ENCODE results near the gene ANKRD13D.

Gene ANKRD13D

GRCh38 chr11:67313125-67313890, 24.2 kb downstream of the ANKRD13D start:
- Histone ChIP-seq H3K14ac (ENCODE audit: low read length) (no peak overlapping the region), H4K12ac (ENCODE audit: low read depth, low read length) (no peak overlapping the region), H3K18ac (ENCODE audit: low read length) (no peak overlapping the region), H3K4me3 (ENCODE audit: low read depth, low read length) (no peak overlapping the region), H3K9me3 (ENCODE audit: insufficient read depth, low read depth, low read length) (no peaks in the 10 kb centered on the region), H3K4me1 (ENCODE audit: control insufficient read depth in 1 of 2, insufficient read depth in 2 of 2, low read length in 2 of 2) (peaks cover 10 to 19% of the 10 kb centered on the region in 2 experiments), H2BK12ac (ENCODE audit: low read length) (no peak overlapping the region), H2AFZ (ENCODE audit: insufficient read depth, low read length, poor library complexity) (no peak overlapping the region), H3K27me3 (ENCODE audit: insufficient read depth, low read length) (peaks cover 2% of the 10 kb centered on the region), H4K8ac (ENCODE audit: low read depth, low read length) (no peak overlapping the region), H2AK5ac (ENCODE audit: low read length) (peak overlapping the region; percentile 39), H3K79me2 (ENCODE audit: control insufficient read depth, insufficient read depth, low read length, poor library complexity) (peaks cover 5% of the 10 kb centered on the region), H3K9ac (ENCODE audit: low read length) (no peak overlapping the region), H3K4me2 (ENCODE audit: low read length) (no peak overlapping the region), H2BK120ac (ENCODE audit: insufficient read depth, low read length, poor library complexity) (no peak overlapping the region), H3K27ac (ENCODE audit: low read depth, low read length) (peak overlapping the region; percentile 61), H3K79me1 (ENCODE audit: low read length) (peaks cover 11% of the 10 kb centered on the region), H3K4ac (ENCODE audit: low read depth, low read length) (no peak overlapping the region), H3K23ac (ENCODE audit: low read length) (no peak overlapping the region), H4K91ac (ENCODE audit: low read depth, low read length) (peak overlapping the region; percentile 28), H2BK5ac (ENCODE audit: low read depth, low read length, poor library complexity) (no peak overlapping the region), H3K36me3 (ENCODE audit: control insufficient read depth in 1 of 2, insufficient read depth in 2 of 2, low read length in 2 of 2) (peaks cover 26 to 32% of the 10 kb centered on the region in 2 experiments)
- DNase-seq: no peak
- no CpG with 5 or more reads among the region's 11 CpGs for WGBS (ENCODE audit: extremely low coverage, insufficient coverage, insufficient read length)

GRCh38 chr11:67314218-67314617, 25.1 kb downstream of the ANKRD13D start:
- Histone ChIP-seq H2BK120ac (ENCODE audit: insufficient read depth, low read length, poor library complexity) (no peak overlapping the region), H3K23ac (ENCODE audit: low read length) (no peak overlapping the region), H3K9me3 (ENCODE audit: insufficient read depth, low read depth, low read length) (no peaks in the 10 kb centered on the region), H3K18ac (ENCODE audit: low read length) (no peak overlapping the region), H3K4me2 (ENCODE audit: low read length) (no peak overlapping the region), H3K4ac (ENCODE audit: low read depth, low read length) (no peak overlapping the region), H3K27ac (ENCODE audit: low read depth, low read length) (no peak overlapping the region), H4K12ac (ENCODE audit: low read depth, low read length) (no peak overlapping the region), H4K8ac (ENCODE audit: low read depth, low read length) (no peak overlapping the region), H3K4me1 (ENCODE audit: control insufficient read depth in 1 of 2, insufficient read depth in 2 of 2, low read length in 2 of 2) (peaks cover 11 to 19% of the 10 kb centered on the region in 2 experiments), H3K14ac (ENCODE audit: low read length) (no peak overlapping the region), H2BK12ac (ENCODE audit: low read length) (no peak overlapping the region), H3K79me1 (ENCODE audit: low read length) (peaks cover 11% of the 10 kb centered on the region), H3K79me2 (ENCODE audit: control insufficient read depth, insufficient read depth, low read length, poor library complexity) (peaks cover 5% of the 10 kb centered on the region), H4K91ac (ENCODE audit: low read depth, low read length) (no peak overlapping the region), H3K9ac (ENCODE audit: low read length) (no peak overlapping the region), H2AK5ac (ENCODE audit: low read length) (no peak overlapping the region), H2AFZ (ENCODE audit: insufficient read depth, low read length, poor library complexity) (no peak overlapping the region), H3K27me3 (ENCODE audit: insufficient read depth, low read length) (peaks cover 3% of the 10 kb centered on the region), H2BK5ac (ENCODE audit: low read depth, low read length, poor library complexity) (no peak overlapping the region), H3K4me3 (ENCODE audit: low read depth, low read length) (no peak overlapping the region), H3K36me3 (ENCODE audit: control insufficient read depth in 1 of 2, insufficient read depth in 2 of 2, low read length in 2 of 2) (peaks cover 18 to 23% of the 10 kb centered on the region in 2 experiments)
- no CpG with 5 or more reads among the region's 2 CpGs for whole genome bisulfite sequencing (ENCODE audit: extremely low coverage, insufficient coverage, insufficient read length)
- no peak for DNase-seq

GRCh38 chr11:67315325-67315909, 26.3 kb downstream of the ANKRD13D start:
- H3K4me1 ChIP-seq (ENCODE audit: control insufficient read depth in 1 of 2, insufficient read depth in 2 of 2, low read length in 2 of 2): peaks cover 11 to 19% of the 10 kb centered on the region in 2 experiments
- H2BK120ac ChIP-seq (ENCODE audit: insufficient read depth, low read length, poor library complexity): peak overlapping the region; percentile 11
- H4K12ac ChIP-seq (ENCODE audit: low read depth, low read length): no peak overlapping the region
- H3K9me3 ChIP-seq (ENCODE audit: insufficient read depth, low read depth, low read length): no peaks in the 10 kb centered on the region
- no peak overlapping the region for H3K4ac ChIP-seq (ENCODE audit: low read depth, low read length)
- no peak overlapping the region for H4K8ac ChIP-seq (ENCODE audit: low read depth, low read length)
- H2AK5ac ChIP-seq (ENCODE audit: low read length): no peak overlapping the region
- H3K18ac ChIP-seq (ENCODE audit: low read length): no peak overlapping the region
- peaks cover 5% of the 10 kb centered on the region for H3K79me2 ChIP-seq (ENCODE audit: control insufficient read depth, insufficient read depth, low read length, poor library complexity)
- no peak overlapping the region for H3K23ac ChIP-seq (ENCODE audit: low read length)
- peaks cover 8 to 13% of the 10 kb centered on the region in 2 experiments for H3K36me3 ChIP-seq (ENCODE audit: control insufficient read depth in 1 of 2, insufficient read depth in 2 of 2, low read length in 2 of 2)
- peaks cover 11% of the 10 kb centered on the region for H3K79me1 ChIP-seq (ENCODE audit: low read length)
- H3K27me3 ChIP-seq (ENCODE audit: insufficient read depth, low read length): peaks cover 3% of the 10 kb centered on the region
- H3K9ac ChIP-seq (ENCODE audit: low read length): no peak overlapping the region
- H2BK12ac ChIP-seq (ENCODE audit: low read length): no peak overlapping the region
- H2BK5ac ChIP-seq (ENCODE audit: low read depth, low read length, poor library complexity): no peak overlapping the region
- no CpG with 5 or more reads among the region's 9 CpGs for WGBS (ENCODE audit: extremely low coverage, insufficient coverage, insufficient read length)
- H3K4me3 ChIP-seq (ENCODE audit: low read depth, low read length): no peak overlapping the region
- H4K91ac ChIP-seq (ENCODE audit: low read depth, low read length): no peak overlapping the region
- no peak overlapping the region for H2AFZ ChIP-seq (ENCODE audit: insufficient read depth, low read length, poor library complexity)
- DNase-seq: peak in 1 of 2 donors; percentile 44
- H3K27ac ChIP-seq (ENCODE audit: low read depth, low read length): no peak overlapping the region
- H3K14ac ChIP-seq (ENCODE audit: low read length): no peak overlapping the region
- H3K4me2 ChIP-seq (ENCODE audit: low read length): no peak overlapping the region

DNA sequence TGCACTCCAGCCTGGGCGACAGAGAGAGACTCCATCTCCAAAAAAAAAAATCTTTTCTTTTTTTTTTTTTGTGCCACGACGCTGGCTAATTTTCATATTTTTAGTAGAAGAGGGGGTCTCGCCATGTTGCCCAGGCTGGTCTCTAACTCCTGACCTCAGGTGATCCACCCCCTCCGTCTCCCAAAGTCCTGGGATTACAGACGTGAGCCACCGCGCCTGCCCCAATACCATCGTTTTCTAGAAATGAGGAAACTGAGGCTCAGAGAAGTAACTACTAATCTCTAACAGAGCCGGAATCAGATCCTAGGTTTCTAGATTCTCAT, 27.7 kb downstream of the ANKRD13D start:
- H3K27ac ChIP-seq (ENCODE audit: low read depth, low read length): peak overlapping the region; percentile 95
- peaks cover 0 to 1% of the 10 kb centered on the region in 2 experiments for H3K36me3 ChIP-seq (ENCODE audit: control insufficient read depth in 1 of 2, insufficient read depth in 2 of 2, low read length in 2 of 2)
- peak overlapping the region; percentile 77 for H3K4me2 ChIP-seq (ENCODE audit: low read length)
- H4K8ac ChIP-seq (ENCODE audit: low read depth, low read length): peak overlapping the region; percentile 94
- H3K79me2 ChIP-seq (ENCODE audit: control insufficient read depth, insufficient read depth, low read length, poor library complexity): peaks cover 5% of the 10 kb centered on the region
- H2BK120ac ChIP-seq (ENCODE audit: insufficient read depth, low read length, poor library complexity): peak overlapping the region; percentile 74
- H3K4me3 ChIP-seq (ENCODE audit: low read depth, low read length): peak overlapping the region; percentile 77
- peaks cover 11 to 16% of the 10 kb centered on the region in 2 experiments for H3K4me1 ChIP-seq (ENCODE audit: control insufficient read depth in 1 of 2, insufficient read depth in 2 of 2, low read length in 2 of 2)
- H2AK5ac ChIP-seq (ENCODE audit: low read length): no peak overlapping the region
- DNase-seq: no peak
- H2AFZ ChIP-seq (ENCODE audit: insufficient read depth, low read length, poor library complexity): peak overlapping the region; percentile 68
- H2BK12ac ChIP-seq (ENCODE audit: low read length): no peak overlapping the region
- H3K79me1 ChIP-seq (ENCODE audit: low read length): peaks cover 11% of the 10 kb centered on the region
- H3K9ac ChIP-seq (ENCODE audit: low read length): peak overlapping the region; percentile 59
- peaks cover 3% of the 10 kb centered on the region for H3K27me3 ChIP-seq (ENCODE audit: insufficient read depth, low read length)
- no peaks in the 10 kb centered on the region for H3K9me3 ChIP-seq (ENCODE audit: insufficient read depth, low read depth, low read length)
- peak overlapping the region; percentile 93 for H4K91ac ChIP-seq (ENCODE audit: low read depth, low read length)
- peak overlapping the region; percentile 90 for H3K18ac ChIP-seq (ENCODE audit: low read length)
- H2BK5ac ChIP-seq (ENCODE audit: low read depth, low read length, poor library complexity): peak overlapping the region; percentile 83
- peak overlapping the region; percentile 96 for H3K14ac ChIP-seq (ENCODE audit: low read length)
- peak overlapping the region; percentile 95 for H4K12ac ChIP-seq (ENCODE audit: low read depth, low read length)
- peak overlapping the region; percentile 31 for H3K4ac ChIP-seq (ENCODE audit: low read depth, low read length)
- no CpG with 5 or more reads among the region's 10 CpGs for WGBS (ENCODE audit: extremely low coverage, insufficient coverage, insufficient read length)
- H3K23ac ChIP-seq (ENCODE audit: low read length): no peak overlapping the region
